GM12892 (cell line): ENCODE data around the gene LRCH2.

Experiments used
- POLR2A ChIP-seq: IDR thresholded peaks from 2 replicates; pipeline ENCODE4 v1.6.1; 2011; ENCODE audit warnings: low read depth, low read length, control low read depth
- POLR2AphosphoS5 ChIP-seq: IDR thresholded peaks from 2 replicates; pipeline ENCODE4 v1.6.1; 2011; ENCODE audit warnings: low read depth, low read length, control low read depth

- no peak for TF ChIP-seq POLR2A
- no peak for TF ChIP-seq POLR2AphosphoS5
Observed at GRCh38 chrX:115067812-115068211, 166.1 kb downstream of the LRCH2 start.
